Neural cell (in vitro differentiated cells): Measurements from ENCODE around the gene LUZP4.

Experiments used
- CTCF ChIP-seq: fragments of 450-650 bp; IDR thresholded peaks from 2 replicates; pipeline ENCODE4 v1.5.1; 2014; ENCODE audit warnings: antibody characterized with exemption, mild to moderate bottlenecking, moderate library complexity; ENCODE audit not compliant: poor library complexity, severe bottlenecking
- EP300 ChIP-seq: fragments of 450-650 bp; conservative IDR thresholded peaks from 2 replicates; pipeline ENCODE4 v1.6.1; 2014; ENCODE audit warnings: antibody characterized with exemption, mild to moderate bottlenecking, moderate library complexity; ENCODE audit not compliant: poor library complexity, severe bottlenecking
- EZH2 ChIP-seq: fragments of 200-600, 300-800 bp; shearing (Covaris generic), sonication (generic); IDR thresholded peaks from 2 replicates; pipeline ENCODE4 v1.6.1; 2014; ENCODE audit warnings: antibody characterized with exemption, low read length, borderline replicate concordance, mild to moderate bottlenecking; ENCODE audit not compliant: insufficient read depth, poor library complexity, severe bottlenecking
- MXI1 ChIP-seq: fragments of 450-650 bp; conservative IDR thresholded peaks from 2 replicates; pipeline ENCODE4 v1.6.1; 2014; ENCODE audit warnings: antibody characterized with exemption, mild to moderate bottlenecking; ENCODE audit not compliant: poor library complexity, severe bottlenecking
- POLR2AphosphoS5 ChIP-seq: IDR thresholded peaks from 2 replicates; pipeline ENCODE4 v1.6.1; 2012
- RAD21 ChIP-seq: fragments of 450-650 bp; conservative IDR thresholded peaks from 2 replicates; pipeline ENCODE4 v1.6.1; 2014; ENCODE audit warnings: antibody characterized with exemption, mild to moderate bottlenecking, moderate library complexity
- REST ChIP-seq: IDR thresholded peaks from 2 replicates; pipeline ENCODE4 v1.6.1; 2012; ENCODE audit warnings: borderline replicate concordance
- SMC3 ChIP-seq: fragments of 450-650 bp; conservative IDR thresholded peaks from 2 replicates; pipeline ENCODE4 v1.6.1; 2014; ENCODE audit warnings: antibody characterized with exemption, mild to moderate bottlenecking, moderate library complexity; ENCODE audit not compliant: poor library complexity
- TAF1 ChIP-seq: IDR thresholded peaks from 2 replicates; pipeline ENCODE4 v1.6.1; 2012; ENCODE audit warnings: low read depth

- TF ChIP-seq CTCF (no peak), EZH2 (no peak), EP300 (no peak), POLR2AphosphoS5 (no peak), RAD21 (no peak), TAF1 (no peak), SMC3 (no peak), MXI1 (no peak), REST (no peak)
These were observed 29.2 kb upstream of the LUZP4 start for GRCh38 chrX:115260330-115260729.
